Prostate gland (tissue), 2 donors: Measurements from ENCODE around the gene INMT.

Source experiments
- CTCF ChIP-seq, 4 experiments: fragments of 200-600 bp in 2 of 4; fragments of 450-650 bp in 2 of 4; sonication (generic) in 2 of 4; IDR thresholded peaks; 1 replicate in 3 of 4; 2 replicates in 1 of 4; pipeline ENCODE4 v1.5.1; 2016 to 2019; ENCODE audit warnings: antibody characterized with exemption in 4 of 4, mild to moderate bottlenecking in 2 of 4, moderate library complexity in 2 of 4
- POLR2A ChIP-seq: fragments of 450-650 bp; IDR thresholded peaks from one replicate; pipeline ENCODE4 v1.6.1; 2016; ENCODE audit warnings: antibody characterized with exemption, mild to moderate bottlenecking
- POLR2AphosphoS5 ChIP-seq: sonication (generic); formaldehyde crosslinking; IDR thresholded peaks from one replicate; pipeline ENCODE4 v1.6.1; 2017; ENCODE audit warnings: antibody characterized with exemption

DNA sequence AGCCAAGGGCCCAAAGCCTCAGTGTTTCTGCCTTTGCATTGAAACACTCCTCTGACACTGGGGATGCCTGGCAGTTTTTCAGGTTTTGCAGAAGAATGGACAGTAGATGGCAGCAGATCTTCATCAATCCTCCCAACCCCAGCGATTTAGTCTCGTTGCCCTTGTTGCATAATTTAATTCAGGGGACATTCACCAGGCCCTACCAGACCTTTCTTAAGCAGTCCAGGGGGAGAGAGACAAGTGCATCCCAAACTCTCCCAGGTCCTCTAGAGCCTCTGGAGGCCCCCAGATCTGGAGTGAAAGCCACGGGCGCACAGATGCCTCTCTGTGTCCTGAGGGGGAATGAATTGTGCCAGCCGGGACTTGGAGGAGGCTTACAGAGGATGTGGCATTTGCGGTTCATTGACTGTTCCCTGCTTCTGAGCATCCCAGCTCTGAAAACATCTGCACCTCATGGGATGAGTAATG, 48.9 kb downstream of the INMT start:
- TF ChIP-seq CTCF (IDR thresholded peaks at IDR 0.05) (peak; percentile 28 to 79 (median 60)), POLR2A (no peak), POLR2AphosphoS5 (peak; percentile 37)
